HepG2 (cell line): ENCODE measurements around the gene ANXA5. TPM values are rescaled to one million over a fixed set of nuclear protein-coding genes. Genes with fewer than 3 reads are reported as not detected.

Experiments used
- ATAC-seq: fragments of 200-7000 bp; cut with Tn5 transposase; 3 replicates; pipeline ENCODE4 v1.9.1; 2020; ENCODE audit warnings: mild to moderate bottlenecking, moderate library complexity
- BruUV-seq: library from RNA; stranded (reverse); fragments of 400-500 nt; replicated peaks from 2 replicates; lab custom pipeline; 2021; lab: Mats Ljungman, UMichigan
- CTCF ChIA-PET: fragments of 300-600 bp; formaldehyde crosslinking; extraction: SDS; loops from one replicate; lab custom pipeline; 2021; ENCODE audit warnings: low total read pairs, inconsistent platforms, low intra/inter-chr PET ratio; lab: Yijun Ruan, JAX
- POLR2A ChIA-PET: fragments of 350-600 bp; sonication (Branson Sonifier 250); formaldehyde crosslinking; loops from one replicate; lab custom pipeline; 2020; ENCODE audit warnings: antibody characterized with exemption, inconsistent platforms; lab: Yijun Ruan, JAX
- DNase-seq: peaks from one replicate; pipeline ENCODE4 v3.0.0-alpha.2; 2015; ENCODE audit warnings: low spot score
- FAIRE-seq: peaks from 3 replicates; lab custom pipeline; 2011; peaks lifted over from hg19 to GRCh38; lab: Jason Lieb, UNC
- H2AFZ ChIP-seq: one replicate; pipeline ENCODE4 v1.6.1; 2011; ENCODE audit warnings: low read length, inconsistent platforms
- H3K27ac ChIP-seq: fragments of 300-600 bp; 3 replicates; pipeline ENCODE4 v1.8.0; 2011; ENCODE audit warnings: mixed run types, mild to moderate bottlenecking, mixed read lengths, low read length, inconsistent platforms; ENCODE audit not compliant: insufficient read depth; ENCODE audit errors: extremely low read length
- H3K27me3 ChIP-seq, 2 experiments: fragments of 200-600 bp in 1 of 2; 2 replicates in 1 of 2; 3 replicates in 1 of 2; pipeline versions ENCODE4 v1.6.0 to v1.8.0; 2011; ENCODE audit warnings: low read length in 2 of 2, mild to moderate bottlenecking in 2 of 2, moderate library complexity in 2 of 2, inconsistent platforms in 1 of 2; ENCODE audit not compliant: insufficient read depth in 2 of 2, control insufficient read depth in 1 of 2
- H3K36me3 ChIP-seq, 2 experiments: fragments of 200-600 bp in 1 of 2; replicated peaks in 1 of 2; 2 replicates in 1 of 2; 3 replicates in 1 of 2; pipeline versions ENCODE4 v1.5.1 to v1.8.0; 2011; ENCODE audit warnings: low read length in 2 of 2, inconsistent platforms in 1 of 2; ENCODE audit not compliant: insufficient read depth in 2 of 2, control insufficient read depth in 1 of 2
- H3K4me1 ChIP-seq: 2 replicates; pipeline ENCODE4 v1.5.1; 2012; ENCODE audit warnings: low read length, inconsistent platforms; ENCODE audit not compliant: insufficient read depth
- H3K4me2 ChIP-seq: 2 replicates; pipeline ENCODE4 v1.6.0; 2011; ENCODE audit warnings: low read depth, low read length, inconsistent platforms
- H3K4me3 ChIP-seq, 3 experiments: fragments of 200-600 bp in 1 of 3; sonication (generic), shearing (Covaris generic) in 1 of 3; replicated peaks in 1 of 3; 2 replicates each; pipeline ENCODE4 v1.5.1; 2011 to 2016; ENCODE audit warnings: low read length in 3 of 3, inconsistent platforms in 2 of 3, low read depth in 2 of 3, mild to moderate bottlenecking in 2 of 3, control low read depth in 1 of 3, mixed read lengths in 1 of 3; ENCODE audit not compliant: insufficient read depth in 1 of 3
- H3K79me2 ChIP-seq: one replicate; pipeline ENCODE4 v1.6.1; 2011; ENCODE audit warnings: low read length, inconsistent platforms; ENCODE audit not compliant: insufficient read depth
- H3K9ac ChIP-seq: 2 replicates; pipeline ENCODE4 v1.6.0; 2011; ENCODE audit warnings: mild to moderate bottlenecking, low read depth, low read length, inconsistent platforms; ENCODE audit not compliant: insufficient read depth
- H3K9me3 ChIP-seq: 2 replicates; pipeline ENCODE4 v1.5.1; 2012; ENCODE audit warnings: mild to moderate bottlenecking, low read length
- H4K20me1 ChIP-seq: 2 replicates; pipeline ENCODE4 v1.6.0; 2011; ENCODE audit warnings: inconsistent platforms, mild to moderate bottlenecking, low read length, moderate library complexity; ENCODE audit not compliant: insufficient read depth
- BRCA1 ChIP-seq: sonication (generic); formaldehyde crosslinking; IDR thresholded peaks from 2 replicates; pipeline ENCODE4 v1.4.0; 2020; ENCODE audit warnings: missing genetic modification reagents
- HES4 ChIP-seq: sonication (generic); formaldehyde crosslinking; IDR thresholded peaks from 2 replicates; pipeline ENCODE4 v1.9.0; 2021; ENCODE audit warnings: mild to moderate bottlenecking, missing genetic modification reagents, borderline replicate concordance
- KAT7 ChIP-seq: IDR thresholded peaks from 2 replicates; pipeline ENCODE4 v1.6.1; 2018; ENCODE audit warnings: borderline replicate concordance, missing compliant biosample characterization
- SATB2 ChIP-seq: sonication (generic); formaldehyde crosslinking; IDR thresholded peaks from 2 replicates; pipeline ENCODE4 v1.5.0; 2020; ENCODE audit warnings: missing genetic modification reagents
- ZFP41 ChIP-seq: sonication (generic); formaldehyde crosslinking; IDR thresholded peaks from 2 replicates; pipeline ENCODE4 v1.4.0; 2020; ENCODE audit warnings: mild to moderate bottlenecking, missing genetic modification reagents, borderline replicate concordance
- ZNF3 ChIP-seq: IDR thresholded peaks from 2 replicates; pipeline ENCODE4 v1.7.0; 2017; ENCODE audit warnings: inconsistent platforms
- ZNF652 ChIP-seq: IDR thresholded peaks from 2 replicates; pipeline ENCODE4 v1.6.1; 2016; ENCODE audit warnings: low read depth, borderline replicate concordance
- WGBS: methylation state at CpG from one replicate; pipeline ENCODE4 v1.1.6; 2017; ENCODE audit warnings: low lambda C conversion rate; 5-methylcytosine and 5-hydroxymethylcytosine counted together
- in situ Hi-C: cut with HindIII; loops from 2 replicates; pipeline ENCODE4 v1.10.0; 2017; ENCODE audit warnings: low pct_unique_long_range_greater_than_20kb; ENCODE audit not compliant: extremely low pct_ligation_motif_present
- intact Hi-C: fragments of 100-400 bp; cut with micrococcal nuclease; formaldehyde crosslinking; loops from one replicate; pipeline ENCODE4 v1.10.0; 2022; ENCODE audit not compliant: unreplicated experiment
- polyA plus RNA-seq, 8 experiments: library from polyadenylated mRNA; depleted of rRNA in 3 of 8; stranded (reverse) in 7 of 8; unstranded in 1 of 8; fragments of >200 nt; fragmentation: Illumina TruSeq in 4 of 8; extraction: Trizol in 4 of 8; gene quantifications; 2 replicates each; pipeline versions ENCODE4 v1.2.1 to v1.2.3, GENCODE V29; 2011 to 2016; ENCODE audit warnings: low read depth in 4 of 8, missing spikeins in 1 of 8, mixed read lengths in 1 of 8; ENCODE audit not compliant: insufficient read depth in 1 of 8
- total RNA-seq, 5 experiments: library from RNA; depleted of rRNA; stranded (reverse); fragments of >200 nt; fragmentation: Illumina TruSeq; extraction: Trizol; gene quantifications; 2 replicates each; pipeline ENCODE4 v1.2.3, GENCODE V29; 2016; ENCODE audit warnings: low read depth in 1 of 5
- TF ChIP-seq, protein P1 (sequence below): sonication (generic); formaldehyde crosslinking; IDR thresholded peaks from 2 replicates; pipeline ENCODE4 v1.5.1; 2020; ENCODE audit warnings: mild to moderate bottlenecking, missing genetic modification reagents
- TF ChIP-seq, protein P2 (sequence below): sonication (generic); formaldehyde crosslinking; IDR thresholded peaks from 2 replicates; pipeline ENCODE4 v1.5.0; 2020; ENCODE audit warnings: mild to moderate bottlenecking, missing genetic modification reagents
- TF ChIP-seq, protein P3 (sequence below), 2 experiments: fragments of 450-650 bp in 1 of 2; sonication (generic) in 1 of 2; formaldehyde crosslinking in 1 of 2; IDR thresholded peaks; 2 replicates each; pipeline versions ENCODE4 v1.6.1 to v1.8.0; 2016 to 2022; ENCODE audit warnings: antibody characterized with exemption in 1 of 2, mild to moderate bottlenecking in 1 of 2, missing genetic modification reagents in 1 of 2

ANXA5 gene
- total and polyA plus RNA-seq, 2 of the 13 experiments (the other 11 are each of a cell fraction or from before 2014, with no cell fraction given) = 209 to 342 TPM

DNA sequence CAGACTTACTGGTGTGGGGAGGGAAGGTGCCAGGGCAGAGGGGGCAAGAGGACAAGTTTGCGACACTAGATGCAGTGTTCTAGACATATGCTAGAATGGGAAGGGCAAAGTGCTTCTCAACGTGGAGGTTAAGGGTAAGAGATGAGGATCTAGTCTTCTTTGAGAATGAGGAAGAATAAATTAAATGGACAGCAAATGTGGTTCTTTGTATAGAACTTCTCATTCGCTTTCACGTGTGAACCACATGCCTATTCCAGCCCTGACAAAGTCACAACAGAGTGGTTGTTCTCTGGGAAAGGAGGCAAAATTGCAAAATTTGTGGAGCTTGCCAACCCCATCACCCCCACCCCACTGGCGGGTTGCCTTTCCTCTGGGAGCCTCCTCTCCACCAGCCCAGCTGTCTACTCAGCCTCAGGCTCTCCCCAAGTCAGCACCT, 1.5 kb upstream of the ANXA5 start:
- no TSS peak for BruUV-seq
- no peak for DNase-seq
- Histone ChIP-seq H3K79me2 (peaks cover 32% of the 10 kb centered on the region), H2AFZ (no peak overlapping the region), H4K20me1 (peaks cover 12% of the 10 kb centered on the region; the same call in 1 of the 2 replicates), H3K36me3 (no peaks in the 10 kb centered on the region), H3K9ac (no peak overlapping the region), H3K27me3 (peaks cover 0 to 17% of the 10 kb centered on the region in 2 experiments; a peak in 4 of 5 replicates), H3K27ac (no peak overlapping the region), H3K4me3 (peak overlapping the region in 1 of 3 experiments; percentile 97; a peak in 1 of 6 replicates), H3K4me1 (peaks cover 33% of the 10 kb centered on the region), H3K4me2 (peak overlapping the region; percentile 91), H3K9me3 (no peaks in the 10 kb centered on the region; the same call in 1 of the 2 replicates)
- no peak for TF ChIP-seq BRCA1 (CRISPR knock-in tag)
- TF ChIP-seq ZFP41 = no peak
- TF ChIP-seq SATB2 (CRISPR knock-in tag) = no peak
- TF ChIP-seq, protein P1, sequence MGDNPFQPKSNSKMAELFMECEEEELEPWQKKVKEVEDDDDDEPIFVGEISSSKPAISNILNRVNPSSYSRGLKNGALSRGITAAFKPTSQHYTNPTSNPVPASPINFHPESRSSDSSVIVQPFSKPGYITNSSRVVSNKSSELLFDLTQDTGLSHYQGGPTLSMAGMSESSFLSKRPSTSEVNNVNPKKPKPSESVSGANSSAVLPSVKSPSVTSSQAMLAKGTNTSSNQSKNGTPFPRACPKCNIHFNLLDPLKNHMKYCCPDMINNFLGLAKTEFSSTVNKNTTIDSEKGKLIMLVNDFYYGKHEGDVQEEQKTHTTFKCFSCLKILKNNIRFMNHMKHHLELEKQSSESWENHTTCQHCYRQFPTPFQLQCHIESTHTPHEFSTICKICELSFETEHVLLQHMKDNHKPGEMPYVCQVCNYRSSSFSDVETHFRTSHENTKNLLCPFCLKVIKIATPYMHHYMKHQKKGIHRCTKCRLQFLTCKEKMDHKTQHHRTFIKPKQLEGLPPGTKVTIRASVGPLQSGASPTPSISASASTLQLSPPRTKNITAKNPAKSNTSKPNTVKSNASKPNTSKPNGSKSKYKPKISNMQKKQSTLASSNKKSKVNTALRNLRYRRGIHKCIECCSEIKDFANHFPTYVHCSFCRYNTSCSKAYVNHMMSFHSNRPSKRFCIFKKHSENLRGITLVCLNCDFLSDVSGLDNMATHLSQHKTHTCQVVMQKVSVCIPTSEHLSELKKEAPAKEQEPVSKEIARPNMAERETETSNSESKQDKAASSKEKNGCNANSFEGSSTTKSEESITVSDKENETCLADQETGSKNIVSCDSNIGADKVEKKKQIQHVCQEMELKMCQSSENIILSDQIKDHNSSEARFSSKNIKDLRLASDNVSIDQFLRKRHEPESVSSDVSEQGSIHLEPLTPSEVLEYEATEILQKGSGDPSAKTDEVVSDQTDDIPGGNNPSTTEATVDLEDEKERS (CRISPR knock-in tag) = no peak
- no peak for TF ChIP-seq KAT7
- no peak for TF ChIP-seq ZNF652 (CRISPR knock-in tag)
- TF ChIP-seq, protein P2, sequence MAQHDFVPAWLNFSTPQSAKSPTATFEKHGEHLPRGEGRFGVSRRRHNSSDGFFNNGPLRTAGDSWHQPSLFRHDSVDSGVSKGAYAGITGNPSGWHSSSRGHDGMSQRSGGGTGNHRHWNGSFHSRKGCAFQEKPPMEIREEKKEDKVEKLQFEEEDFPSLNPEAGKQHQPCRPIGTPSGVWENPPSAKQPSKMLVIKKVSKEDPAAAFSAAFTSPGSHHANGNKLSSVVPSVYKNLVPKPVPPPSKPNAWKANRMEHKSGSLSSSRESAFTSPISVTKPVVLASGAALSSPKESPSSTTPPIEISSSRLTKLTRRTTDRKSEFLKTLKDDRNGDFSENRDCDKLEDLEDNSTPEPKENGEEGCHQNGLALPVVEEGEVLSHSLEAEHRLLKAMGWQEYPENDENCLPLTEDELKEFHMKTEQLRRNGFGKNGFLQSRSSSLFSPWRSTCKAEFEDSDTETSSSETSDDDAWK (CRISPR knock-in tag) = no peak
- TF ChIP-seq ZNF3 = no peak
- TF ChIP-seq HES4 (CRISPR knock-in tag) = no peak
- TF ChIP-seq, protein P3, sequence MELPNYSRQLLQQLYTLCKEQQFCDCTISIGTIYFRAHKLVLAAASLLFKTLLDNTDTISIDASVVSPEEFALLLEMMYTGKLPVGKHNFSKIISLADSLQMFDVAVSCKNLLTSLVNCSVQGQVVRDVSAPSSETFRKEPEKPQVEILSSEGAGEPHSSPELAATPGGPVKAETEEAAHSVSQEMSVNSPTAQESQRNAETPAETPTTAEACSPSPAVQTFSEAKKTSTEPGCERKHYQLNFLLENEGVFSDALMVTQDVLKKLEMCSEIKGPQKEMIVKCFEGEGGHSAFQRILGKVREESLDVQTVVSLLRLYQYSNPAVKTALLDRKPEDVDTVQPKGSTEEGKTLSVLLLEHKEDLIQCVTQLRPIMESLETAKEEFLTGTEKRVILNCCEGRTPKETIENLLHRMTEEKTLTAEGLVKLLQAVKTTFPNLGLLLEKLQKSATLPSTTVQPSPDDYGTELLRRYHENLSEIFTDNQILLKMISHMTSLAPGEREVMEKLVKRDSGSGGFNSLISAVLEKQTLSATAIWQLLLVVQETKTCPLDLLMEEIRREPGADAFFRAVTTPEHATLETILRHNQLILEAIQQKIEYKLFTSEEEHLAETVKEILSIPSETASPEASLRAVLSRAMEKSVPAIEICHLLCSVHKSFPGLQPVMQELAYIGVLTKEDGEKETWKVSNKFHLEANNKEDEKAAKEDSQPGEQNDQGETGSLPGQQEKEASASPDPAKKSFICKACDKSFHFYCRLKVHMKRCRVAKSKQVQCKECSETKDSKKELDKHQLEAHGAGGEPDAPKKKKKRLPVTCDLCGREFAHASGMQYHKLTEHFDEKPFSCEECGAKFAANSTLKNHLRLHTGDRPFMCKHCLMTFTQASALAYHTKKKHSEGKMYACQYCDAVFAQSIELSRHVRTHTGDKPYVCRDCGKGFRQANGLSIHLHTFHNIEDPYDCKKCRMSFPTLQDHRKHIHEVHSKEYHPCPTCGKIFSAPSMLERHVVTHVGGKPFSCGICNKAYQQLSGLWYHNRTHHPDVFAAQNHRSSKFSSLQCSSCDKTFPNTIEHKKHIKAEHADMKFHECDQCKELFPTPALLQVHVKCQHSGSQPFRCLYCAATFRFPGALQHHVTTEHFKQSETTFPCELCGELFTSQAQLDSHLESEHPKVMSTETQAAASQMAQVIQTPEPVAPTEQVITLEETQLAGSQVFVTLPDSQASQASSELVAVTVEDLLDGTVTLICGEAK (IDR thresholded peaks at IDR 0.05) = no peak
- TF ChIP-seq, protein P3 (CRISPR knock-in tag; IDR thresholded peaks at IDR 0.05) = no peak
- intact Hi-C loops (loop anchor here (5.0 kb wide), 1 partner anchor 174 kb away; the partner anchor contains the start of gene BBS7), in situ Hi-C loops (no loop called here)
- FAIRE-seq = no peak
- CTCF ChIA-PET = interaction anchor here (1.0 kb wide), 1 partner anchor 28 kb away, joined by 4 read pairs; no protein-coding TSS in a partner anchor
- POLR2A ChIA-PET = no interaction called here
- 18% methylated on average over 5 of the region's 5 CpGs for WGBS
- ATAC-seq = no peak
